ENCODE data around the gene THBS2.

Gene THBS2

DNA sequence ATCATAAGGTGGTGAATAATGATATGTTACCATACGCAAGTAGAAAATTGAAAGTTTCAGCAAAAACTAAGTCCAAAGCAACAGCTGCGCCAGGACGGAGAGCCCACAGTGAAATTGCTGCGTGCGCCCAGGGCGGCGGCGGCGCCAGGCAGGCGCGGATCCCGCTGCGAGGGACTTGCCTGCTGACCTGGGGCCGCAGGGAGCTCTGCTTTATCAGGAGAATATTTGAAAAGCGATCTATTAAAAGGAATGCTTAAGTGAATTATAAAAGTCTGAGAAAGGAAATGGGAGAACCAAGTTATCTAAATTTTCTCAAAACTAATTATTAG, 85.4 kb downstream of the THBS2 start:
- no peak for DNase-seq (ENCODE audit: low read depth in 4 of 4, low spot score in 1 of 4)

DNA sequence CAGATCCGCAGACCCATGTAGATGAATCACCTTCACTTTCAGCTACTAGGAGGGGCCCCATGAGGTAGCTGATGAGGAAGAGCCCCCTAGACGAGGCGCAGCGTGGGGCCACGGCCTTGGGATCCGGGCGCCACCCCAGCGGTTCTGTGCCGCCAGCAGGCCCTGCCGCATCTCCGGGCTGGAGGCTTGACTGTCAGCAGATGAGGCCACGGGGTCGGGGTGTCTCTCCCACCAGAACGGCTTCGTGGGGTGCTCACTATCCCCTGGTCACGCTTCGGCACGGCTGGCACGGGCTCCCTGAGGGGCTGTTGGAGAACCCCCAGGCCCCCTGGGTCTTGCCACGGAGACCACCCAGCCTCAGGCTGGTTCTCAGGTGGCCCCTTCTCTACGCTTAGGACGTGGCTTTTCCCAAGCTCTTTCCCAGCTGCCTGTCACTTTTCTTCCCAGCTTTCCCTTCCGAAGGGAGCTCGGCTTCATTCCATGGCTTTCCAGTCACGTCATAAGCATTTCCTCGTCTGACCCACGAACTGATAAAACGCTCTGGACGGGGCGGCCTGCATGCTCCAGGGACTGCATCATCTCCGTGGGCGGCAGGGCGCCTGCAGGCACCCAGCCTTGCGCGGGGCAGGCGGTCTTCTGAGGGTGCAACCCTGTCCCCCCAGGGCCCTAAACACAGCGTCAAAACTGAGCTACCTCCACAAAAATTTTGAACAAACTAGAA, 85.9 kb downstream of the THBS2 start:
- no peak for DNase-seq (ENCODE audit: low read depth in 4 of 4, low spot score in 1 of 4)

DNA sequence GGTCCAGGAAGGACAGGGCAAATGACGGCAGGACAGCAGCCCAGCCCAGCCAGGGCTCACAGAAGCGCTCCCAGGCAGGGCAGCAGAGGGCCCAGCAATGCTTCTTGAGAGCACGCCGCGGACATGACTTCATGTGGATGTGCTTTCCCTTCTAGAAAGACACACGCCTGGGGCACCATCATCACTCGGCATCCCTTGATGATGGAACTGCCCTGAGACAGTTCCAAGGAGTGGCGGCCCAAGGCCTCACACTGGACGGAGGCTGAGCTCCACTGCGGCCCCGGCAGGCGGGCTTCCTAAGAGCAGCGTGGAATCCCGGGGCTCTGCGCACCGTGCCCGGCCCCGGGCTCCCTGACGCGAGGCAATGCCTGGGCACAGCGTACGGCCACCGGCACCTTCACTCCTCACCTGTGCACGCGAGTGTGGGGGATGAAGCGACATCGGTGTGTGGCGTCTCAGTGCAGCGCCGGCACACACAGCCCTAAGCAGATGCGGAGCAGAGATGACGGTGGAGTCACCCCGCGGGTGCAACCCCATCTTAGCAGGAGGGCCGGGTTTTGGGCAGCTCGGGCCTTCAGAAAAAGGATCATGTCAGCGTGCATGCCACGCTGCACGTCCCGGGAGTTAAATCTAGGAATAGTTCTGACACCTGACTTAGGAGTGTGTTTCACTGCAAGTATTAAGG, 86.6 kb downstream of the THBS2 start:
- DNase-seq (ENCODE audit: low read depth in 4 of 4, low spot score in 1 of 4): no peak
